Measurements from ENCODE around the gene OCA2.

The OCA2 gene

DNA sequence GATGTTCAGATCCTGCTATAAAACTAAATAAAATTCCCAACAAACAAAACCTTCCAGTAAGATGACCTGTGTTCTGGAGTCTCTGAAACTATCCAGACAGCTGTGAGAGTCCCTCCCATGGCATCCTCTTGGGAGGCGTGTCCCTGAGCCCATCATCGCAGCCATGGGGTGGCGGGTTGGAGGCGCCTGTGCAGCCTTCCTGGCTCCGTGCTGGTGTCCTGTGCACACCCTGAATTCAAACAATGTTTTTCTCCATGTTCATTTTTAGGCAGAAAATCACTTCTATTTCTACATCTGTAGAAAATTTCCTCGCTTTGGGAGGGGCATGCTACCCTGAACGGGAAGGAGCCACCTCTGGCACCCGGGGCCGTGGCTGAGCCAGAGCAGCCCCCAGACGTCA, 19.4 kb upstream of the OCA2 start:
- DNase-seq = no peak

- DNase-seq = no peak
Observed at GRCh38 chr15:28118083-28118482, 19.0 kb upstream of the OCA2 start.

GRCh38 chr15:28117432-28117990, 18.4 kb upstream of the OCA2 start:
- no peak for DNase-seq

GRCh38 chr15:28116521-28117431, 17.7 kb upstream of the OCA2 start:
- DNase-seq = no peak

- DNase-seq = no peak
Observed at GRCh38 chr15:28115871-28116270, 16.8 kb upstream of the OCA2 start.

DNA sequence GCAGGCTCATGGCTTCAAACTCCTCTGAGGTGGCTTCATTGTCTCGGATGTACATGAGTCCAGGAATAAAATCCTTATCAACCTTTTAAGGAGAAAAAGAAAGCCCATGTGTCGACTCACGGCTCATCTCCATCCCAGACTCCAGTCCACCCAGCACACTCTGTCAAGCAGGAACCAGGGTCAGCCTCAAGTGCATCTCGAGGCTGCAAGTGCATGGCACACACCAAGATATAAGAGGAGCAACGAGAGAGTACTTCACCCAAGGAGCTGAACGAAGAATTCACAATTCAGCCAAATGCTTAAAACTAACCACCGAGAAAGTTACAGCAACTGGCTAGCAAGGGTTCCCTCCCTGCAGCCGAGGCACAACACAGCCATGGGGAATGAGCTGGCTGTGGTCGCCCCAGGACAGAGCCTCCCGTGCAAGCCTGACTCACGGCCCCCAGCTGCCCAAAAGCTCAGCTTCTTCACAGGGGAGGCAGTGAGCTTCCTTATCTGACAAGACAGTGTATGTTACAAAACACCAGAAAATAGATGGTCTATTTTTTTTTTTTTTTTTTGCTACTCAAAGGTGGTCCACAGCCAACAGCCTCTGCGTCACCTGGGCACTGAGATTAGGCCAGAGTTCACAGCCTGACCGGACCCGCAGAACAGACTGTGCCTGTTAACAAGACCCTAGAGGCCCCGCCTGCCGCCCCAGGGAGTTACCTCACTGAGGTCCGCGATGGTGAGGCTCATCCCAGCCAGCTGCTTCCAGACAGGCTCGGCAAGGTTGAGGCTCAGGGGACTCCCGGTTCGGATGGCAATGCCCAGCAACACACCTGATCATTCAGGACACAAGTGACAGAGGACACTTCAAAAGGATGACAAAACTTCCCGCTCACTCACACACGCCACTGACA, 15.9 kb upstream of the OCA2 start:
- DNase-seq = no peak

- DNase-seq = no peak
Observed at GRCh38 chr15:28114114-28114455, 15.0 kb upstream of the OCA2 start.

GRCh38 chr15:28113394-28114113, 14.4 kb upstream of the OCA2 start:
- no peak for DNase-seq

GRCh38 chr15:28112962-28113361, 13.8 kb upstream of the OCA2 start:
- DNase-seq = no peak

DNA sequence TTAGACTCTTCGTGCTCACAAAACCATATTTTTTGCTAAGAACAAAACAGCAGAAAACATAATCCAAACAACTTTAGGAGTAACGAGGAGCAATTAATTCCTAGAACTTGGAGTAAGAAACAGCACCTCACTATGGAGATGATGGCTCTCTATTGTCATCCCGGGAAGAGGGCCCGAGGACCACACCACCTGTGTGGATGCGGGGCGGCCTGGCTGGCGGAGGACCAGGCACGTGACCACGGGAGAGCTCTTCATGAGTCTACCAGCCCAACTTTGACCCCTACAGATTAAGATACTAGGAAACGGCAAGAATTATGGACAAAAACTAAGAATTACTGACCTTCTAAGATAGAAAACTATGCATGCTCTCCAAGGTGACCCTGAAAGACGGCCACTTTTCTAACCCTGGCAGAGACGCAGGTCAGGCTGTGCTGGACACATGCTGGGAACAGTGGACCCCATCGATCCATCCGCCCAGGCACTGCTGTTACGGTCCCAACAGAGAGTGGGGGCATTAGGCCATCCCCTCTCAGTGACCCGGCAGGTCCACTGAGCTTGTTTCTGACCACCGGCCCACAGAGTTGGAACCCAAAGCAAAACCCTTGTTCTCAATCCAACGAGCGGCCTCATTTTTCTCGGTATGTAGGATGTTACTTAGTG, 13.1 kb upstream of the OCA2 start:
- DNase-seq = no peak

DNA sequence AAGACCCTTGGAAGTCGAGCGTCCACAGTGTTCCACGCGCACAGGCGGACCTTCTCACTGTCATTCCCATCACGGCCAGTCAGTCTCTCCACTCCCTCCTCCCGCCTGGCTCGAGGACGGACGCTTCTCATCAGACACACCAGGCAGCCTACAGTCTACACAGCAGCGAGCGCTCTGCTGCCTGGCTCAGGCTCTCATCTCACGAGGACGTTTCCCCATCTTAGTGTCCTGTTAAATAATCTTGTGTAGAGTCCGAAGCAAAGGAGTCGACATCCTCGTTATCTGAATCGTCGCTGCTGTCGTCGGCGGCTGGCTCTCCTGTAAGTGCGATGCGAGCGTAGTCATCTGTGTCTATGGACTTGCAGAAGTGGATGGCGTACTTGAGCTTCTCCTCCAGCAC, 12.4 kb upstream of the OCA2 start:
- DNase-seq = no peak

DNA sequence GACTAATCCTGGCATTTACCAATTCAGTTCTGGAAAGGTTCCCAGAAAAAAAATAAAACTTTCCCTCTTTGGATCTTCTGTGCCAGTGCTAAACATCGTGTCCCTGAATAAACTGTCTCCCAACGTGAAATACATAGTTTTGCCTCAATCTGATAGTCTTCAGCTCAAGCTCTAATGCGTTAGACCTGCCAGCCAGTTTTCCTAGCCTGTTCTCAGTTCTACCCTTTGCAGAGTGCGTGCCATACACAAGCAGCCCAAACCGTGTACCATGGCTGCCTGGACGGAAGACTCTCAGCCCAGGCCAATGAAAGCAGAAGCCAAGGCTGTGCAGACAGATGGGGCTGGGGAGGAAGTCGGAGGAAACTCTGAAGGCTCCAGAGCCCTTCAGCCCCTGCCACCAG, 11.4 kb upstream of the OCA2 start:
- no peak for DNase-seq

DNA sequence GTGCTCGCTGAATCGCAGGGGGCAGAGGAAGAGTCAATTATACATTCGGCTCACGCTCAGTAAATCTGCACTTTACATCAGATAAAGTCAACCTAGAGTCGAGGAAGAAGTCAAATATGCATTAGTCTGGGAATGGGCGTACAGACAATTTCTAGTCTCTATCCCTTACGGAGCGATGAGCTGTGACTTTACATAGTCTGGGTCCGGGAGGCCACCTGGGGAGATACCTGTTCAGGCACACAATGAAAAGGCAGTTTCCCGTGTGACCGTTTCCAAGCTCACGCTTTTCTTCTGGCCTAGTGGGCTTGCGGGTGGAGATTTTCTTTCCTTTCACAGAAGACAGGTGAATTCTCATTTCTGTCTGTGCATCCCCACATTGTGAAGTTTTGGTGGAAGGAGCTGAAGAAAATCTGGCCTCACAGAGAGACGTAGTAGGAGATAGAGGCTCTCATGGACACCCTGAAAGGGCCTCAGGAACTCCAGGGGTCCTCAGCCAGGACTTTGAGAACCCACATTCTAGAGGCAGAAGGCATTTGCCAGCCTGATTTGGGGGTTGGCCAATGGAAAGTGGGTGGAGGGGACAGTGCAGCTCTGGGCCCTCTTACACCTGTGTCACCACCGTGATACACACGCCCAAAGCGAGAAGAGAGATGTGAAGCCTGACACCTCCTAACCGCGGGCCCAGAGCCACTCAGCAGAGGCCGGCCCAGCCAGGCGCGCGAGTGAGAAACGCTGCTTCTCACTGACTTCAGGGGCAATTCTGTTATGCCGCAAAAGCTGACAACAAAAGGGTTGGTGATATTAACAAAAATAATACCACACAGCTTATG, 10.7 kb upstream of the OCA2 start:
- DNase-seq = no peak

- DNase-seq = no peak
Observed at GRCh38 chr15:28107904-28108275, 8.8 kb upstream of the OCA2 start.

DNA sequence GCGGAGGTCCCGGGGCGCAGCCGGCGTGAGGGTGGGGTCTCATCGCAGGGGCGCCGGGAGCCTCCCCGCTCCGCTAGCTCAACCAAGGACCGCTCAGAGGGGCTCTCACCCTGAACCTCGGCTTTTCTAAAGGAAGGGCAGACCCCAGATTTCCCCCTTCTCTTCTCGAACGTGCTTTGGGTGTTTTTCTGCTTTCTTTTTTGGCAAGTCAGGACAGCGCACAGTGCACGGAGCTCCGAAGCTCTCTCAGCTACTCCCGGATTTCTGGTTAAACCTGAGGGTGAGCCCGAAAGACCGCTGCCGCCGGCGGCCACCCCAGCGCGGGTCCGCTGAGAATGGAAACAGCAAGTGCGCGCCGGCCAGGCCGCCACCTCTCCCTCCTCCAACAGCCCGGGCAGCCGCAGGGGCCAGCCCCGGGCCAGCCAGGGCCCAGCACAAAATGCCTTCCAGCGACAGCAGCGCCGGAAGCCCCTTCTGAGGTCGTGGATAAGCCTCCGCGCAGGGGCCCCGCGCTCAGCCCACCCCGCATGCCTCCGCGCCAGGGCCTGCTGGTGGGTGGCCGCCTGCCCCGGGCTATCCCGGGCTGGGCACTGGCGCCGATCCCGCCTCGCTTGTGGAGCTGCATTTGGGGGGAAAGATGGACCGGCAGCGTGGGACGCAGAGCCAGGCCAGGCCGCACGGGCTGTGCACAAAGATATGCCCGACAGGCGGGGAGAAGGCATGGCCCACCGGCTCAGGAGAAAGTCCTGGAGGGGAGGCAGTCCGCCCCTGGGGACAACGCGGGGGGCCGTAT, 8.2 kb upstream of the OCA2 start:
- no peak for DNase-seq

DNA sequence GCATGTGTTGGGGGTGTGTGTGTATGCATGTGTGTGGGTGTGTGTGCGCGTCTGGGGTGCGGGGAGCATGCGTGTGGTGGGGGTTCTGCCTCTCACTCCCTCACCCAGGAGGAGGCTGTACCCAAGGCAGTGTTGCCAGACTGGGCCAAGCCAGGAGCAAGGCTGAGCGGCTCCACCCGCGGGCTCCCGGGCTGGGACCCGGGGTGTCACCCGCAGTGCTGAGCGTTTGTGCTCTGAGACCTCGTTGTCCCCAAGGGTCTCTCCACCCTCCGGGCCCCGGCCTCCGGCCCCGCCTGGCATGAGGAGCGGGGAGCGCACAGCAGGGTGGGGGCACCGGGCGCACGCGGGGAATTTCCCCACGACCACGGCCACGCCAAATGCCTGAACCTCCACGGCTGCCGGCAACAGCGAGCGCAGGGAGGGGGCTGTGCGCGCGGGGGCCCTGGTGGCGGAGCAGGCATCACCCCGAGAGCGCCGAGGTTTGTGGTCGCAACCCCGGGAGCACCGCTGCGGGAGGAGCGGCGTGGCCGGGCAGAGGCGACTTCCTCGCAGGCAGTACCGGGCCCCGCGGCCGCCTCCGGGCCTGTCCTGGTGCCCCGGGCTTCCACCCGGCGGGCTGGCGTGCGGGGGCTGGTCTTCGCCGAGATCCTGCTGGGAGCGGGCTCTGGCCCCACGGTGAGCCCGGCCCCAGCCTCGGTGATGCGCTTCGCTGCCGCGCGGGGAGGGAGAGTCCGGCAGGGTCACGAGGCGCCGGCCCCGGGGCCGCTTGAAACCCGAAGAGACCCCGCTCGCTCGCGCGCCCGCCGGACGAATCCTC, 7.4 kb upstream of the OCA2 start:
- no peak for DNase-seq

DNA sequence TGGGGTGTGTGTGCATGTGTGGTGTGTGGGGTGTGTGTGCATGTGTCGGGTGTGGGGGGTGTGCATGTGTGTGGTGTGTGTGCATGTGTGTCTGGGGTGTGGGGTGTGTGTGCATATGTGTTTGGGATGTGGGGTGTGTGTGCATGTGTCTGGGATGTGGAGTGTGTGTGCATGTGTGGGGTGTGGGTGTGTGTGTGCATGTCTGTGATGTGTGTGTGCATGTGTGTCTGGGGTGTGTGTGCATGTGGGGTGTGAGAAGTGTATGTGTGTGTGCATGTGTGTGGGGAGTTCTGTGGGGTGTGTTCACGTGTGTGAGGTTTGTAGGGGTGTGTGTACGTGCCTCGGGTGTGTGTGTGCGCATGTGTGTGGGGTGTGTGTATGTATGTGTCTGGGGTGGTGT, 6.7 kb upstream of the OCA2 start:
- DNase-seq = no peak

DNA sequence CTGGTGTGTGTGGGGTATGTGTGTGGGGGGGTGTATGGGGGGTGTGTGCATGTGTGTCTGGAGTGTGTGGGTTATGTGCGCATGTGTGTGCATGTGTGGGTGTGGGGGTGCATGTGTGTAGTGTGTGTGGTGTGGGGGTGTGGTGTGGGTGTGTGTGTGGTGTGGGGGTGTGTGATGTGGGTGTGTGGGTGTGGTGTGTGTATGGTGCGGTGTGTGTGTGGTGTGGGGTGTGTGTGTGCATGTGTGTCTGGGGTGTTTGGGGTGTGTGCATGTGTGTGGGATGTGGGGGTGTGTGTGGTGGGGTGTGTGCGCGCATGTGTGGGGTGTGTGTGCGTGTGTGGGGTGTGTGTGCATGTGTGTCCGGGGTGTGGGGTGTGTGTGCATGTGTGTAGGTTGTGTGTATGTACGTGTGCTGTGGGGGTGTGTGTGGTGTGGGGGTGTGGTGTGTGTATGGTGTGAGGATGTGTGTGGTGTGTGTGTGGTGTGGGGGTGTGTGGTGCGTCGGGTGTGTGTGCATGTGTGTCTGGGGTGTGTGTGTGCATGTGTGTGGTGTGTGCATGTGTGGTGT, 6.2 kb upstream of the OCA2 start:
- DNase-seq = no peak

DNA sequence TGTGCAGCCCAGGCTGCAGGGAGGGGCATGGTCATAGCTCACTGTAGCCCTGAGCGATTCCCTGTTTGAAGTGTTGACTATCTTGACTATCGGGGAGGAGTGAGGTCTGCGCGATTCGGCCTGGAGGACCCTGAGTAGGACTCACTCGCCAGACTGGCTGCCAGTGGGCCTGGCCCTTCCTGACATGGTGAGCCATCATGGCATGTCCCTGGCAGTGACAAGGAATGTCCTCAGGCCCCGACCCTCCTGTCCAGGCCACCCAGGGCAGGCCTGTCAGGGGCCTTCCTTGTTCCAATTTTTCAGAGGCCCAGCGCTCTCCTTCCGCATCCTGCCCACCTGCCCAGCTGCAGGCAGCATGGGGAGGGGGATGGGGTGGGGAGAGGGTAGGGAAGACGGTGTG, 5.2 kb upstream of the OCA2 start:
- no peak for DNase-seq

DNA sequence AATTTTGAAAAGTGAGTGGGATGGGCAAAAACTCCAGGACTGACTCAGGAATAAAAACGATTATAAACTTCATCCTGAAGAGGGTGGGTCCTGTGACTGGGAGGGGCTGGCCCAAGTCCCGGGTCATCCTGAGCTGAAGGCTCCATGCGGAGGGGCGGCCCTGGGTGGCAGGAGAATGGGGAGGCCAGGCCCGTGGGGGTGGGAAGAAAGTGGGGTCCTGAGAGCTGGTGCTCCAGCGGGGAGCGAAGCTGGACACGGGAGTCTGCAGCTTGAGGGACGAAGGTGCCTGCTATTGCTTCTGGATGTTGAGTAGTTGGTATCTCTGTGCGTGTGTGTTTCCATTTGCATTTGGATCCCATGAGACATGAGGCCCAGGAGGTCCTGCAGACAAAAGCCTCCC, 4.7 kb upstream of the OCA2 start:
- DNase-seq = no peak

Measured in suppressor macrophage treated with lipopolysaccharide for 4 hours (primary cell).